GM12874 (cell line): ENCODE data around the gene RILP.

Source experiments
- CTCF ChIP-seq: IDR thresholded peaks from 2 replicates; pipeline ENCODE4 v1.5.1; 2011; ENCODE audit warnings: low read depth, mild to moderate bottlenecking, control low read depth, low read length, moderate library complexity; ENCODE audit not compliant: insufficient read depth

The RILP gene

GRCh38 chr17:1616101-1616500 is 33.6 kb downstream of the RILP start:
- TF ChIP-seq CTCF = no peak

GRCh38 chr17:1612400-1612799 is 37.3 kb downstream of the RILP start:
- TF ChIP-seq CTCF = no peak

- TF ChIP-seq CTCF = no peak
These were observed 38.0 kb downstream of the RILP start for GRCh38 chr17:1611715-1612114.

GRCh38 chr17:1608676-1609075 is 41.0 kb downstream of the RILP start:
- TF ChIP-seq CTCF = no peak

- TF ChIP-seq CTCF = no peak
These were observed 41.7 kb downstream of the RILP start for GRCh38 chr17:1607971-1608320.

- TF ChIP-seq CTCF = no peak
These were observed 43.2 kb downstream of the RILP start for GRCh38 chr17:1606352-1606985.

GRCh38 chr17:1605681-1606351 is 43.9 kb downstream of the RILP start:
- no peak for TF ChIP-seq CTCF
